Forelimb muscle (tissue), 1 donor: ENCODE results near the gene HELZ2. TPM values are rescaled to one million over a fixed set of nuclear protein-coding genes. Genes with fewer than 3 reads are reported as not detected.
"Not testable (repeated sequence)": the region's sequence is repeated elsewhere in the genome, so short reads cannot be mapped to it uniquely, and the experiment has no call there.

Source experiments
- DNase-seq: peaks from one replicate; pipeline ENCODE4 v3.0.0-alpha.2; 2013; ENCODE audit warnings: low read depth
- polyA plus RNA-seq: library from polyadenylated mRNA; unstranded; fragments of 120-200 nt; gene quantifications from one replicate; pipeline ENCODE4 v1.2.1, GENCODE V29; 2013; ENCODE audit not compliant: insufficient read length

HELZ2 gene
- polyA plus RNA-seq, result 6.6 TPM

GRCh38 chr20:63574156-63574828 lies at the start of gene HELZ2:
Gene HELZ2 (minus strand): TSS chr20:63574239. CDS start chr20:63572385, 1,854 bp downstream.
- no peak for DNase-seq

- DNase-seq, result no peak
Observed at GRCh38 chr20:63622732-63623131, 48.7 kb upstream of the HELZ2 start.

GRCh38 chr20:63622096-63622495 lies 48.1 kb upstream of the HELZ2 start:
- DNase-seq, result no peak

- DNase-seq, result no peak
Observed at GRCh38 chr20:63620991-63621390, 47.0 kb upstream of the HELZ2 start.

- DNase-seq, result no peak
Observed at GRCh38 chr20:63619505-63619904, 45.5 kb upstream of the HELZ2 start.

- no peak for DNase-seq
Observed at GRCh38 chr20:63619086-63619485, 45.0 kb upstream of the HELZ2 start.

- DNase-seq, result no peak
Observed at GRCh38 chr20:63618291-63618980, 44.4 kb upstream of the HELZ2 start.

GRCh38 chr20:63617876-63618265 lies 43.8 kb upstream of the HELZ2 start:
- DNase-seq, result no peak

GRCh38 chr20:63617092-63617875 lies 43.2 kb upstream of the HELZ2 start:
- DNase-seq, result no peak

GRCh38 chr20:63613863-63614594 lies 40.0 kb upstream of the HELZ2 start:
- DNase-seq, result not testable (repeated sequence)

GRCh38 chr20:63612276-63612931 lies 38.4 kb upstream of the HELZ2 start:
- no peak for DNase-seq

GRCh38 chr20:63611646-63612045 lies 37.6 kb upstream of the HELZ2 start:
- no peak for DNase-seq

- DNase-seq, result no peak
Observed at GRCh38 chr20:63610581-63611435, 36.8 kb upstream of the HELZ2 start.

GRCh38 chr20:63606686-63607085 lies 32.6 kb upstream of the HELZ2 start:
- no peak for DNase-seq

GRCh38 chr20:63602321-63602720 lies 28.3 kb upstream of the HELZ2 start:
- DNase-seq, result no peak

- DNase-seq, result not testable (repeated sequence)
Observed at GRCh38 chr20:63601679-63602078, 27.6 kb upstream of the HELZ2 start.

- DNase-seq, result no peak
Observed at GRCh38 chr20:63599396-63600050, 25.5 kb upstream of the HELZ2 start.

- no peak for DNase-seq
Observed at GRCh38 chr20:63598479-63599395, 24.7 kb upstream of the HELZ2 start.
